Measurements from ENCODE around the gene CARD10. TPM values are rescaled to one million over a fixed set of nuclear protein-coding genes. Genes with fewer than 3 reads are reported as not detected.

CARD10 gene
- total RNA-seq, 2 donors from 2014 or later: 14.2 to 70.7 TPM

DNA sequence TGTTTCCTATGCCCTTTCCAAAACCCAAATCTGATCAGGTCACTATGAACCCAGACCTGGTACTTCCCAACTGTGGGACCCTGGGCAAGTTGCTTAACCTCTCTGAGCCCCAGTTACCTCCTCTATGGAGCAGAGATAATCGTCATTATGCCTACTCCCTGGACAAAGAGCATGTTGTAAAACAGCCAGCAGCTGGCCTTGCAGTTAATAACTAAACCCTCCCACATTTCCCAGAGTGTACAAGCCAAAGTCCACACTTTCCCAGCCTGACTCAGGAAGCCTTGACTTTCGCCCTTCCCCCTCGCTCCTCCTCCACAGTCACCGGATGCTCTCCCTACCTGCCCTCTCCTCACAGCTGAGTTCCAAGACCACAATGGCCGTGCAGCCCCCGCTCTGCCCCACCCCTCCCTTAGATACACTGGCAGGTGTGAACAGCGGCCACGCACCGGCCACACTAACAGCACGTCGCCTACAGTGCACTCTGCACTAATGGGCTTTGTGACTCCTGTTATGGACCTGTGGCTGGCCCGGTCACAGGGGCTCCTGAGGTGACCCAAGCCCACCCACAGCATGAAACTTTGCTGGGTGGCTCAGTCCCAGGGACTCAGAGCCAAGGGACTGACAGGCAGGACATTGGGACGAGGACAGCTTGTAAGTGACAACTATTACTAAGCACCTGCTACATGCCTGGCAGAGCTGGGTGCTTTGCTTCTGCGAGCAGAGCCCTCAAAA, 17.4 kb downstream of the CARD10 start:
- Histone ChIP-seq H3K27me3 (replicated peaks; ENCODE audit: insufficient read depth) (no peaks in the 10 kb centered on the region), H3K4me3 (no peak overlapping the region), H3K36me3 (no peaks in the 10 kb centered on the region), H3K4me1 (replicated peaks) (peaks cover 19% of the 10 kb centered on the region), H3K9me3 (no peaks in the 10 kb centered on the region), H3K27ac (peak overlapping the region; percentile 76 to 80)
- peak; percentile 82 for DNase-seq (ENCODE audit: low spot score)
- intact Hi-C loops (cut with DNase I): no loop called here
- WGBS: 33% methylated on average over 14 of the region's 14 CpGs
- no peak for TF ChIP-seq POLR2A (IDR thresholded peaks at IDR 0.05)
- peak; percentile 76 for TF ChIP-seq POLR2AphosphoS5 (IDR thresholded peaks at IDR 0.05)
- TF ChIP-seq CTCF (IDR thresholded peaks at IDR 0.05): no peak

DNA sequence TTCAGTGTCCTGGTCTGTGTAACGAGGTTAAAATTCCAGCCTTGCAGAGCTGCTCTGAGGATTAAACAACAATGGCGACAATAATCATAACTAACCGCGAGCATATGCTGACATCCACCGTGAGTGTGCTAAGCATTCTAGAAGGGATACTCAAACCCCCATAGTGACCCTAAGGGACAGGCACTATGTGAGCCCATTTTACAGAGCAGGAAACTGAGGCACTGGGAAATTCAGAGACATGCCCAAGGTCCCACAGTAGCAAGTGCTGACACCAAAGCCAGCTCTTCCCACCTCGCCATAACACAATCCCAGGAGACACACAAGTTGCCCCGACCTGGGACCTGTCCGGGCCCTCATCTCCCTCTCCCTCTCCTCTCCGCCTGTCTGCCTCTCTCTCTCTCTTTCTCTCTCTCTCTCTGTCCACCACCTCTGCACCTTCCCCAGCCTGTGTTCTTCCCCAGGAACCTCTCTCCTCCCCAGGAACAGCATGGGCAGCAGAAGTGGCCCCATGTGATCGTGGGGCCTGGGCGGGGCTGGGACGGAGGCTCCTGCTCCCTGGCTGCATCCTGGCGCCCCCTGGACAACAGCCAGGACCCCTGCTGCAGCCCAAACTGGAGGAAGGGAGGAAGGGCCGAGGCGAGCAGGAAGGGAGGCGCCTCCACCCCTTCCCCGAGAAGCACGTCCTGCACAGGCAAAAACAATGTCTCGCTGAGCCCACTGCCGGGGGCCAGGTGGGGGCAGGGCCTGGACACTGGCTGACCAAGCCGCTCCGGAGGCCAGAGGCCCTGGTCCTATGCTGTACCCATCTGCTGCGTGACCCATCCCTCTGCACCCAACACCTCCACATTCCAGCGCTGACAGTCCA, 18.2 kb downstream of the CARD10 start:
- no peaks in the 10 kb centered on the region for H3K27me3 ChIP-seq (replicated peaks; ENCODE audit: insufficient read depth)
- DNase-seq (ENCODE audit: low spot score): no peak
- WGBS: 62% methylated on average over 23 of the region's 24 CpGs
- peak overlapping the region; percentile 76 to 80 for H3K27ac ChIP-seq
- no peaks in the 10 kb centered on the region for H3K36me3 ChIP-seq
- H3K4me3 ChIP-seq: no peak overlapping the region
- TF ChIP-seq CTCF (IDR thresholded peaks at IDR 0.05) (no peak), POLR2AphosphoS5 (IDR thresholded peaks at IDR 0.05) (no peak), POLR2A (IDR thresholded peaks at IDR 0.05) (no peak)
- no peaks in the 10 kb centered on the region for H3K9me3 ChIP-seq
- H3K4me1 ChIP-seq (replicated peaks): peaks cover 19% of the 10 kb centered on the region
- intact Hi-C loops (cut with DNase I): no loop called here

- peaks cover 19% of the 10 kb centered on the region for H3K4me1 ChIP-seq (replicated peaks)
- no peak overlapping the region for H3K27ac ChIP-seq
- no peaks in the 10 kb centered on the region for H3K36me3 ChIP-seq
- no peaks in the 10 kb centered on the region for H3K9me3 ChIP-seq
- TF ChIP-seq POLR2AphosphoS5 (IDR thresholded peaks at IDR 0.05) (no peak), POLR2A (IDR thresholded peaks at IDR 0.05) (no peak), CTCF (IDR thresholded peaks at IDR 0.05) (no peak)
- WGBS: 91% methylated on average over 12 of the region's 13 CpGs
- intact Hi-C loops (cut with DNase I): no loop called here
- no peak for DNase-seq (ENCODE audit: low spot score)
- H3K4me3 ChIP-seq: no peak overlapping the region
- no peaks in the 10 kb centered on the region for H3K27me3 ChIP-seq (replicated peaks; ENCODE audit: insufficient read depth)
These were observed 19.2 kb downstream of the CARD10 start for GRCh38 chr22:37499789-37500540.

GRCh38 chr22:37499027-37499707, 20.0 kb downstream of the CARD10 start:
- H3K9me3 ChIP-seq: no peaks in the 10 kb centered on the region
- TF ChIP-seq POLR2AphosphoS5 (IDR thresholded peaks at IDR 0.05) (no peak), CTCF (IDR thresholded peaks at IDR 0.05) (no peak), POLR2A (IDR thresholded peaks at IDR 0.05) (no peak)
- intact Hi-C loops (cut with DNase I): no loop called here
- no peaks in the 10 kb centered on the region for H3K36me3 ChIP-seq
- H3K4me3 ChIP-seq: no peak overlapping the region
- H3K27ac ChIP-seq: no peak overlapping the region
- DNase-seq (ENCODE audit: low spot score): no peak
- H3K27me3 ChIP-seq (replicated peaks; ENCODE audit: insufficient read depth): no peaks in the 10 kb centered on the region
- 83% methylated on average over 12 of the region's 12 CpGs for WGBS
- peaks cover 19% of the 10 kb centered on the region for H3K4me1 ChIP-seq (replicated peaks)
